Measurements from ENCODE around the gene USF3.

Gene USF3

GRCh38 chr3:113606539-113607218, 89.8 kb downstream of the USF3 start:
- peak; percentile 88 for DNase-seq (ENCODE audit: low spot score)

DNA sequence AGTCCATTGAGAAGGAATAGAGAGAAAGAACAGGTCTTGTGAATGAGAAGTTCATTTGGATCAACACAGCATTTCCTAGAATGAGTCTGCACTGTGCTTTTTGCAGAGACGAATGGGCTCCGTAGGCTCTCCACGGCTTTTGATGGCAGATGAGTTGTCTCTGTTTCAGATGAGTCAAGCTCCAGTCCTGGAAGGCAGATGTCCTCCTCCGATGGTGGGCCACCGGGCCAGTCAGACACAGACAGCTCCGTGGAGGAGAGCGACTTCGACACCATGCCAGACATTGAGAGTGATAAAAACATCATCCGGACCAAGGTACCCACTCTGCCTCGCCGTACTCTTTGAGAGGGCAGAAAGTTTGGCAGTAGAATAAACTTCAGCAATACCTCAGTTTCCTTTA, 93.6 kb downstream of the USF3 start:
- DNase-seq (ENCODE audit: low spot score) = no peak

- DNase-seq (ENCODE audit: low spot score) = no peak
Measured at GRCh38 chr3:113602256-113602655, 94.2 kb downstream of the USF3 start.

DNA sequence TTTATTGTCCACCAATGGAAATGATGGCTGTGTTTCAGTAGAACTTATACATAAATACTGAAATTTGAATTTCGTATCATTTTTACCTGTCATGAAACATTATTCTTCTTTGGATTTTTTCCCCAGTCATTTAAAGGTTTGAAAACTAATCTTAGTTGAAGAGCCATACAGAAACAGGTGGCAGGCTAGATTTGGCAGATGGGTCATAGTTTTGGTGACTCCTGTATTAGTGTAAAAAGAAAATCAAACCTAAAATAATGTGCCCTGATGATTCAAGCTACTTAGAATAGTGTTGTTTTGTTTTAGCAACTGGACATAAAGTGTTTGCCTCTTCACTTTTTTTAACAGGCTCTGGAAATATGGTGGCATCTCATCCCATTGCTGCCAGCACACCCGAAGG, 95.2 kb downstream of the USF3 start:
- DNase-seq (ENCODE audit: low spot score) = no peak

GRCh38 chr3:113600418-113601182, 95.8 kb downstream of the USF3 start:
- no peak for DNase-seq (ENCODE audit: low spot score)

Measured in activated CD4-positive, alpha-beta T cell treated with anti-CD3 and anti-CD28 coated beads, Interleukin-2, Interleukin-4, amounts not matched to agents 100 ng/mL and 50 ng/mL, durations not matched to agents 16 hours and 8 hours (primary cell).